Stimulated activated effector memory CD8-positive, alpha-beta T cell treated with anti-CD3 and anti-CD28 coated beads, Interleukin-12 subunit alpha, Interleukin-12 subunit beta, amount 100 ng/mL, for 72 hours (primary cell): Measurements from ENCODE around the gene DYRK1A.

Experiments used
- ATAC-seq: fragments of 150-1000 bp; cut with Tn5 transposase; 2 replicates; pipeline ENCODE4 v1.10.0; 2021
- DNase-seq, 2 donors: peaks; one replicate each; pipeline ENCODE4 v3.0.0; 2021 to 2022; ENCODE audit warnings: low spot score in 2 of 2
- H3K27ac Mint-ChIP-seq: one replicate; pipeline ENCODE4 v1.8.0; 2022; ENCODE audit warnings: mild to moderate bottlenecking, mixed read lengths
- H3K36me3 Mint-ChIP-seq: one replicate; pipeline ENCODE4 v1.8.0; 2022; ENCODE audit warnings: mild to moderate bottlenecking, mixed read lengths
- H3K4me1 Mint-ChIP-seq: one replicate; pipeline ENCODE4 v1.8.0; 2022; ENCODE audit warnings: mixed read lengths
- H3K4me3 Mint-ChIP-seq: one replicate; pipeline ENCODE4 v1.8.0; 2022; ENCODE audit warnings: mild to moderate bottlenecking, mixed read lengths
- H3K9me3 Mint-ChIP-seq: one replicate; pipeline ENCODE4 v1.8.0; 2022; ENCODE audit warnings: mixed read lengths

The DYRK1A gene

DNA sequence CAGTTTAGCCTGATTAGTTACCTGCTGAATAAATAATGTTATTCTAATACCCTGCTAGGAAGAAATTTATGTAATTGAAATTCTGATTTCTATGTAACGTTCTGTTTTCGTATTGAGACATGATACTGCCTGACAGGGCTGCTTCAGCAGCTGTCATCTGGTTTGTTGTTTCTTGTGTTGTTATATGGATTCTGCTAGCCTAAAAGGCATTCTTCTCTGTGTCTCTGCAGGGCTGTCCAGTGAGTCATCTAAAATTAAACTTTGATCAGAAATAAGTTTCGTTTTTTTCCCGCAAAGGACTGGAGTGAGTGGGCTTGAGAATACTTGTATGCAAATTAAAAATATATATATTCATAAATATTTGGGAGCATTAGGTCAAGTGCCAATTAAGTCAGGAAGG is 93.0 kb downstream of the DYRK1A start:
- Mint-ChIP-seq H3K27ac (no peak overlapping the region), H3K4me1 (peaks cover 75% of the 10 kb centered on the region), H3K9me3 (no peaks in the 10 kb centered on the region), H3K4me3 (no peak overlapping the region), H3K36me3 (peaks cover 16% of the 10 kb centered on the region)
- no peak for DNase-seq
- ATAC-seq: no peak

DNA sequence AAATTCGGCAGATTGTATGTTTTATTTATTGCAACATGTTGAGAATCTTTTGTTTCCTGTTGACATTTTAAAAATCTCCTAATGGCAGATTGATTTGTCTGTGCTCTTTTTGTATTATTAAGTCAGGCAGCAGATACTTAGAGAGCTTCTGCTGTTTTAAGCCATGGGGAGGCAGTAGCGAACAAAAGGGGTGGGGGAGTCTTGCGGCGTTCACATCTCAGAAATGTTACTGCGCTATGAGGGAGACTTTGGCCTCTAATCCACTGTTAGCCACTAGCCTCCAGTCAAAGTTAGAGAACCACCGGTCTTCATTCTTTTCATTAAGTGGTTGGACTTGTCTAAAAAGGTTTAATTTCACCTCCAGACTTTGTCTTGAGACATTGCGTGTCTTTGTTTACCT is 93.6 kb downstream of the DYRK1A start:
- ATAC-seq (no peak), DNase-seq (no peak)
- H3K36me3 Mint-ChIP-seq: peaks cover 14% of the 10 kb centered on the region
- H3K9me3 Mint-ChIP-seq: no peaks in the 10 kb centered on the region
- H3K4me3 Mint-ChIP-seq: no peak overlapping the region
- peaks cover 68% of the 10 kb centered on the region for H3K4me1 Mint-ChIP-seq
- no peak overlapping the region for H3K27ac Mint-ChIP-seq

DNA sequence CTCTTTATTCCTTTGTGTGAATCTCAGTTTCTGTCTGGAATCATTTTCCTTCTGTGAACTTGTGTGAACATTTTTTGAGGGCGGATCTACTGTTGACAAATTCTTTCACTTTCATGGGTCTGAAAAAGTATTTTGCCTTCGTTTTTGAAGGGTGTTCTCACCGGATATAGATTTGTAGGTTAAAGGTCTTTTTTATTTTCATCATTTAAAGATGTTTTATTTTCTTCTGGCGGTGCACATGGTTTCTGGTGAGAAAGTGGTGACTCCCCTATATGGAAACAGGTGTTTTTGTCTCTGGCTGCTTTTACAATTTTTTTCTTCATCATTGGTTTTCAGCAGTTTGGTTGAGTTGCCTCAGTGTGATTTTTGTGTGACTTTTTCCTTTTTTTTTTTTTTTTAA is 94.9 kb downstream of the DYRK1A start:
- ATAC-seq: no peak
- no peaks in the 10 kb centered on the region for H3K9me3 Mint-ChIP-seq
- peak overlapping the region; percentile 71 for H3K27ac Mint-ChIP-seq

DNA sequence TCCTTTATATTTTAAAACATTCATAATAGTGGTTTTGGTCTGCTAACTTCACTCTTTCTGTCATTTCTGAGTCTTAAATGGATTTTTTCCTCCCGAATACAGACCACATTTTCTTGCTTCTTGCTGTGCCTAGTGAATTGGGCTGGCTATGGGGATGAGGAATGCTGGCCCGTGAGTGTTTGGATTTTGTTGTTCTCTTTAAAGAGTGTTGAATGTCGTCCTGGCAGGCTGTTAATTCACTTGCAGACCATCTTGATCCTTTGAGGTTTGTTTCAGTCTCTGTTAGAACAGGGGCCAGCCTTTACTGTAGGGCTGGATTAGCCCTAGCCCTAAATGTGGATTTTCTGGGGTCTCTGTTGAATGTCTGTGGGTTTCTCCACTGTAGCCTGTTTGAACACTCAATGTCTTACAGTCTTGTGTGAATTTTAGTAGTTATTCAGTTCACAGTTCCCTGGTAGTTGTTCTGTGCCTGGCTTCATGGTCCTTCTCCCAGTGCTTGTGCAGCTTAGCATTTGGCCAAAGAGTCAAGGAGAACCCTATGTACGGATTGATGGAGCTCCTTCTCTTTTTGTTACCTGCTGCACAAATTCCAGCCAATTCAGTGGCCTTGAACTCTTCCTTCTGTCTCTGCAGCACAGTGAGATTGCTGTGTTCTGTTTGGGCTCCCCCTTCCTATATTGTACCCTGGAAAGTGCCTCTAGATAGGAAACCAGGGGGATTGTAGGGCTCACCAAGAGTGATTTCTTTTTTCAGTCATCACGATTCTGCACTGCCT is 95.7 kb downstream of the DYRK1A start:
- Mint-ChIP-seq H3K27ac (peak overlapping the region; percentile 71), H3K4me1 (peaks cover 63% of the 10 kb centered on the region), H3K4me3 (peak overlapping the region; percentile 40), H3K9me3 (no peaks in the 10 kb centered on the region), H3K36me3 (peaks cover 22% of the 10 kb centered on the region)
- no peak for ATAC-seq
- DNase-seq: no peak

More for the DNA sequence above, 94.9 kb downstream of the DYRK1A start:
- H3K4me1 Mint-ChIP-seq: peaks cover 63% of the 10 kb centered on the region
- peak overlapping the region; percentile 40 for H3K4me3 Mint-ChIP-seq
- no peak for DNase-seq
- H3K36me3 Mint-ChIP-seq: peaks cover 16% of the 10 kb centered on the region

DNA sequence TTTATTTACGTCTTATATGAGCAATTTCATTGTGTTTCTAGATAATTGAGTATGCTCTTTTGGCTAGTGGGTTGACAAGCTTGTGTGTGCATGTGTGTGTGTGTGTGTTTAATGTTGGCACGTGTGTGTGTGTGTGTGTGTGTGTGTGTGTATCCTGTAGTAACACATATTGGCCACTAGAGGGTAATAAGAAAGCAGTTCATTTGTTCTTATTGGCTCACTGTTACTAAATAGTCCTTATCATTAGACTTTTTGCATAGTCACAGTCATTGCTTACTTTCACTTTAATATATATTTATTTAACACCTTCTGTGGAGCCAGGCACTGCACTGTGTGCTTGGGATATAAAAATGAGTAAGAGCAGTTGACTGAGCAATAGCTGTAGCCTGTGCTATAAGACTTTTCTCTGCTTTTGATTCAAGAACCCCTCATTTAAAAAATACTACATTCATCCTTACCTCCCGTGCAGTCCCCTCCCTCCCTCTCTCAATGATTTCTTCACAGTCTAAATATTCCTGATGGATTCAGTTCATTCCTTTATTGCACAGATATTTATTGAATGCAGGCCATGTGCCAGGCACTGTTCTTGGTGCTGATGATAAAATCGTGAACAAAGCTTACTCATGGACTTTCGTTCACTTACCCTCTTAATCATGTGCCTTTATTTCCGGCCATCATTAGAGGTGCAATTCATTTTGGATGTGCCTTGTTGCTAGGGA is 96.7 kb downstream of the DYRK1A start:
- Mint-ChIP-seq H3K27ac (peak overlapping the region; percentile 71), H3K36me3 (peaks cover 32% of the 10 kb centered on the region), H3K4me3 (peak overlapping the region; percentile 40), H3K9me3 (no peaks in the 10 kb centered on the region), H3K4me1 (peaks cover 62% of the 10 kb centered on the region)
- DNase-seq (no peak), ATAC-seq (peak; percentile 90)

DNA sequence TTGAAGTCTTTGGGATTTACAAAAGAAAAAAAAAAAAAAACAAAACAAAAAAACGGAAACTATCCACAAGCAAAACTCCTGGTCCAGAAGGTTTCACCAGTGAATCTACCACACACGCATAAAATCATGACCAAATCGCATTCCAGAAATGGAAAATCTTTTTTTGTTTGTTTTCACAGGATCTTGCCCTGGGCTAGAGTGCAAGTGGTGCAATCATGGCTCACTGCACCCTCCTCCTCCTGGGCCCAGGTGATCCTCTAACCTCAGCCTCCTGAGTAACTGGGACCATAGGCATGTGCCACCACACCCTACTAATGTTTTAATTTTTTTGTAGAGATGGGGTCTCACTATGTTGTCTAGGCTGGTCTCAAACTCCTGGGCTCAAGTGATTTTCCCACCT is 100.5 kb downstream of the DYRK1A start:
- Mint-ChIP-seq H3K27ac (peak overlapping the region; percentile 36), H3K36me3 (peaks cover 51% of the 10 kb centered on the region), H3K9me3 (no peaks in the 10 kb centered on the region), H3K4me1 (peaks cover 80% of the 10 kb centered on the region), H3K4me3 (no peak overlapping the region)
- no peak for DNase-seq
- no peak for ATAC-seq

DNA sequence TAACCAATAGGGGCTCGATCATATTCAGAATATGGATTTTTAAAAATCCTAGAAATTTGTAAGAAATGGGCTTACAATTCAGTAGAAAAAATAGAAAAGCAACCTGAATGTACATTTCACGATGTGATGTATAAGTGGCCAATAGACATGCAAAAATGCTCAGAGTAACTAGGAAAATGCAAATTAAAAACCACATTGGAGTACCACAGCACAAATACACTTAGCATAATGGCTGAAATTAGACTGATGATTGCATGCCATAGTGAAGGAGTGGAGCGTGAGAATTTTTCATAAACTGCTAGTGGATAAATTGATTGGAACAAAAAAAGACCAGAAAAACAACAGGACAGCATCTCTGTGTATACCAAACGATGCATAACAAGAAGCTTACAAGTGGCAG is 102.3 kb downstream of the DYRK1A start:
- H3K27ac Mint-ChIP-seq: peak overlapping the region; percentile 40
- peaks cover 59% of the 10 kb centered on the region for H3K36me3 Mint-ChIP-seq
- H3K4me1 Mint-ChIP-seq: peaks cover 64% of the 10 kb centered on the region
- no peaks in the 10 kb centered on the region for H3K9me3 Mint-ChIP-seq
- no peak overlapping the region for H3K4me3 Mint-ChIP-seq
- DNase-seq (no peak), ATAC-seq (no peak)

DNA sequence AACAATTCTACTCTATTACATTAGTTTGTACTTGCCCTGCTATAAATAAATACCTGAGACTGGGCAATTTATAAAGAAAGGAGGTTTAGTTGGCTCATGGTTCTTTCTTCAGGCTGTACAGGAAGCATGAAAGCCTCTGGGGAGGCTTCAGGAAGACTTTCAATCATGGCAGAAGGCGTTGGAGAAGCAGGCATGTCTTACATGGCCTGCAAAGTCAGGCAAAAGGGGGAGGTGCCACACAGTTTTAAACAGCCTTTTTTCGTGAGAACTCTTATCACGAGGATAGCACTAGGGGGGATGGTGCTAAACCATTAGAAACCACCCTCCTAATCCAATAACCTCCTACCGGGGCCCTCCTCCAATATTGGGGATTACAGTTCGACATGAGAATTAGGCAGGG is 102.9 kb downstream of the DYRK1A start:
- DNase-seq (no peak), ATAC-seq (no peak)
- no peaks in the 10 kb centered on the region for H3K9me3 Mint-ChIP-seq
- no peak overlapping the region for H3K4me3 Mint-ChIP-seq
- peaks cover 60% of the 10 kb centered on the region for H3K4me1 Mint-ChIP-seq
- H3K27ac Mint-ChIP-seq: peak overlapping the region; percentile 40
- H3K36me3 Mint-ChIP-seq: peaks cover 59% of the 10 kb centered on the region

DNA sequence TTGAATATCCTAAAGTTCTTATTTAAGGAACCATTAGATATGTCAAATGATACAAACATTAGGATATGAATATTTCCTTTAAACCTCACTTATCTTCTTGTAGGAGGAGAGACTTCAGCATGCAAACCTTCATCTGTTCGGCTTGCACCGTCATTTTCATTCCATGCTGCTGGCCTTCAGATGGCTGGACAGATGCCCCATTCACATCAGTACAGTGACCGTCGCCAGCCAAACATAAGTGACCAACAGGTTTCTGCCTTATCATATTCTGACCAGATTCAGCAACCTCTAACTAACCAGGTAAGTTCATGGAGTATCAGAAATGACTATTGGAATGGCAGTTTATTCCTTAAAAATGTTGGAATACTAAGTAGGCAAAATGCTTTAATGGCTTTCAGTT is 106.0 kb downstream of the DYRK1A start:
- no peak overlapping the region for H3K27ac Mint-ChIP-seq
- peaks cover 49% of the 10 kb centered on the region for H3K36me3 Mint-ChIP-seq
- ATAC-seq (no peak), DNase-seq (no peak)
- peaks cover 73% of the 10 kb centered on the region for H3K4me1 Mint-ChIP-seq
- no peak overlapping the region for H3K4me3 Mint-ChIP-seq
- H3K9me3 Mint-ChIP-seq: no peaks in the 10 kb centered on the region

DNA sequence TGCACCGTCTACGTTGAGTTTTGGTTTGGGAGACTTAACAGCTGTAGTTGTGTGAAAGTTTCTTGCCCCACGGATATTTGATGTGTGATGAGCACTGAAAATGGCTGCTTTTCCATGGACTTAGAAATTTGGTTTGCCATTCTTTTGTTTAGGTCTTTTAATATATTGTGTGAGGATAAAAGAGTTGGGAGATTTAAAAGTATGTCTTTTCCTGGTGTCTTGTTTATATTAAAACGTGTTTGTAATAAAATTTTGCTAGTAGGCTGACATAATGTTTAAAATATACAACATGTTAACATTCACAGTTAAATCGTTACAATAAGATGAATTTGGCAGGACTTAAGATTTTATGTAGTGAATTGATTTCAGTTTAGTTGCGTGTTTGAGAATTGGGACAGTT is 106.9 kb downstream of the DYRK1A start:
- Mint-ChIP-seq H3K4me3 (no peak overlapping the region), H3K9me3 (no peaks in the 10 kb centered on the region), H3K27ac (no peak overlapping the region), H3K4me1 (peaks cover 71% of the 10 kb centered on the region), H3K36me3 (peaks cover 42% of the 10 kb centered on the region)
- DNase-seq (no peak), ATAC-seq (no peak)

DNA sequence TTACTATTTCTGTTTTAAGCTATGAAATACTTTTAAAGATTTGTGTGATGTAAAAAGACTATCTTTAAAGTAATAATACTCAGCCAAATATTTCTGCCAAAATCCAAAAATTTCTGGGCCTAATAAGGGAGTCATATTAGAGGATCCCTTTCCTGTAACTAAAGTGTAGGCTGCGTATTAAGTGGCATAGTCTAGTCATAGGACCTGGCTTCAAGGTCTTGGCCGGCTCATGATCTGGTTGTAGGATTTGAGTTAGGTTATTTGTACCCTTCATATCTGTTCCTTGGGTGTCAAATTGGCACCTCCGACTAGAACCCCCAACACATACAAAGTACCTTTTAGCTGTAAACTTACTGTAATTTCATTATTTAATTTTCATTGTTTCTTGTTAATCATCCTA is 107.8 kb downstream of the DYRK1A start:
- H3K36me3 Mint-ChIP-seq: peaks cover 46% of the 10 kb centered on the region
- no peak overlapping the region for H3K4me3 Mint-ChIP-seq
- no peak for DNase-seq
- ATAC-seq: no peak
- no peak overlapping the region for H3K27ac Mint-ChIP-seq
- H3K9me3 Mint-ChIP-seq: no peaks in the 10 kb centered on the region
- peaks cover 63% of the 10 kb centered on the region for H3K4me1 Mint-ChIP-seq

DNA sequence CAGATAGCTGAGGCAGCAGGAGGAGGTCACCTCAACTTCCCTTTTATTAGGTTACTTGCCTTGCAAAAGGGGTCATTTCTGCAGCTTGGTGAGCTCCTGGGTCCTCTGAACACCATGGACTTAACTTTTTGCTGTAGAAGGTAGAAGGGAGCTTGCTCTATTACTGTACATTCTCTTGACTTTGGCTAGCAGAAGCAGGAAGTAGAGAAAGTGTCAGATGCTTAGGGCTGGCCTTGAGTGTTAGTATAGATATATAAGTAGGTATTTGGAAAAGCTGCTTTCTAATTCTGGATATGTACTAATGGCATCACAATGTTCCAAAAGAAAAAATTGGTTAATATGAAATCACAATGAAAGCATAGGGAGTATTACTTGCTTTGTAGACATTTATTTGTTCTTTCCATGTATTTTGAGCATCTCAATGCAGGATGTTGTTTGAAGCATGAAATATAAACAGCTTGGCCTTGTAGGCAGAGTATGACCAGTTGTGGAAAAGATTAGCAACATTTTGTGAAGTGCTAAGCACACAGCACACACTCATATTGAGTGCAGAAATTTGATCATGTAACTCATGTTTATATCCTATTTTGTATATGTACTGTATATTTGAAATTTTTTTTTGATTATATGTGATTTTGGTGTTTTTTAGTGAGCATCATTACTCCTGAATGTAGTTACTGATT is 108.8 kb downstream of the DYRK1A start:
- DNase-seq (no peak), ATAC-seq (peak; percentile 76)
- Mint-ChIP-seq H3K27ac (peak overlapping the region; percentile 18), H3K36me3 (peaks cover 47% of the 10 kb centered on the region), H3K4me1 (peaks cover 53% of the 10 kb centered on the region), H3K4me3 (no peak overlapping the region), H3K9me3 (no peaks in the 10 kb centered on the region)

DNA sequence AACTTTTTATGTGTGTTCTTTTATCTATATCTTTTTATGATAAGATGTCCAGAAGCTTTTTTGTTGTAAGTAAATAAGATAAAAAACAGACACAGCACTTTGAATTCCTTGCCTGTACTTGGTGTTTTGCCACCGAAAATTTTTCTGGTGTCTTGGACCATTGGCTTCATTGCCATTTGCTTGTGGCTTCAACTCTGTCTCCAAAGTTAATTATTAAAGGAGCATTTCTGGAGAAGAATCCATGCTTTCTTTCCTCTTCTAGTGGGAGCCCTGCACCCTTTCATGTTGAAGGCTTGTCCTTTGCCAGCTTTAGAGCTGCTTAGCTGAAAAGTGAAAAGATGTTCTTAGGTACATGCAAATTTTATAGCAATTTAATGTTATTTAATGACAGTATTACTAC is 112.2 kb downstream of the DYRK1A start:
- Mint-ChIP-seq H3K9me3 (no peaks in the 10 kb centered on the region), H3K4me1 (peaks cover 34% of the 10 kb centered on the region), H3K27ac (no peak overlapping the region), H3K4me3 (no peak overlapping the region), H3K36me3 (peaks cover 57% of the 10 kb centered on the region)
- no peak for ATAC-seq
- no peak for DNase-seq

DNA sequence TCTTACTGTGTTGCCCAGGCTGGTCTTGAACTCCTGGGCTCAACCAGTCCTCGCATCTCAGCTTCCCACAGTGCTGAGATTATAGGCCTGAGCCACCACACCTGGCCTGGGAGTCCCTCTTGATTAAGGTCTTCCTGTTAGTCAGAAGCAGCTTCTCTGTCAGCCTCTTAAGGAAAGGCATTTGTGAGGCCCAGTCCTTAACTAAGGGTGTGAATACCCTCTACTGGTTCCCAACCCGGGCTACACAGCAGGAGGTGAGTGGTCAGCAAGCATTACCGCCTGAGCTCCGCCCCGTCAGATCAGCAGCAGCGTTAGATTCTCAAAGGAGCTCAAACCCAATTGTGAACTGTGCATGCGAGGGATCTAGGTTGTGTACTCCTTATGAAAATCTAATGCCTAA is 117.2 kb downstream of the DYRK1A start:
- no peaks in the 10 kb centered on the region for H3K4me1 Mint-ChIP-seq
- no peaks in the 10 kb centered on the region for H3K9me3 Mint-ChIP-seq
- no peak overlapping the region for H3K4me3 Mint-ChIP-seq
- DNase-seq (no peak), ATAC-seq (no peak)
- peaks cover 92% of the 10 kb centered on the region for H3K36me3 Mint-ChIP-seq
- H3K27ac Mint-ChIP-seq: peak overlapping the region; percentile 50

DNA sequence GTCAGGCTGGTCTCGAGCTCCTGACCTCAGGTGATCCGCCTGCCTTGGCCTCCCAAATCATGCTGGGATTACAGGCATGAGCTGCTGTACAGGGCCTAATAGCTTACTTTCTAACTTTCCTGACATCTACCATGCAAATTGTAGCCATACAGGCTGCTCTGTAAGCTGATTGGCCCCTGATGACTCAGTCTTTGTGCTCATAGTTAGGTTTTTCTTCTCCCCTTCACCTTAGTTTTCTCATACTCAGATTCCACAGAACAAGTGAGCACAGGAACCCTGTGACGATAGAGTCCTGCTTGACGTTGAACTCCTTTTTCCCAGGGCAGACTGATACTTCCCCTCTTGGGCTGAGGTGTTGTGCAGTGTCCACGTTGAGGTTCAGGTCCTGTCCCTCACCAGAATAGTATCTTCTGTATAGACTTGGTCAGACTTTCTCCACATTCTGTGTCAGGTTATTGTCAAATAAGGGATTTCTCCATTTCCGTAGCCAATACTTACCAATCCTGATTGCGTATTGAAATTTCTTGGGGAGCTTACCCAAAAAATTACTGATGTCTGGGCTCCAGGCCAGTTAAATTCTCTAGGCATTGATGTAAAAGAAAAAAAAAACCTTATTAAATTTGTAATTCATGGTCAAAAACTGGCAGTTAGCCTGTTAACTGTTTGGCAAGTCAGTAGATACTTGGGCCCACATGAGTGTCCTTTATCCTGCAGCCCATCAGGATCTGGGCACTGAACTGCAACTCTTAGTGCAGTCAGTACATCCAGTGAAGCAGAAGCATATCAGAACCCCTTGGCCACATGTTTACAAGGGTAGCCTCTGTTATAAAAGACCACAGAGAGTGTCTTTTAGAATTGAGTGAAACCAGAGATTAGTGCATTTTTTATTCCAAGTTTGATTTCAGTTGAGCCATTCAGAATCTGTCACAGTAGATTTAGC is 118.2 kb downstream of the DYRK1A start:
- Mint-ChIP-seq H3K4me1 (no peaks in the 10 kb centered on the region), H3K4me3 (no peak overlapping the region)

More for the DNA sequence above, 118.2 kb downstream of the DYRK1A start:
- Mint-ChIP-seq H3K27ac (peak overlapping the region; percentile 20), H3K36me3 (peaks cover 91% of the 10 kb centered on the region), H3K9me3 (no peaks in the 10 kb centered on the region)
- DNase-seq (no peak), ATAC-seq (no peak)
